ENCODE measurements around the gene DMXL1. TPM values are rescaled to one million over a fixed set of nuclear protein-coding genes. Genes with fewer than 3 reads are reported as not detected.
"Not testable (repeated sequence)": the region's sequence is repeated elsewhere in the genome, so short reads cannot be mapped to it uniquely, and the experiment has no call there.

The DMXL1 gene
- total RNA-seq, 1 donor from 2014 or later = 53.4 TPM

DNA sequence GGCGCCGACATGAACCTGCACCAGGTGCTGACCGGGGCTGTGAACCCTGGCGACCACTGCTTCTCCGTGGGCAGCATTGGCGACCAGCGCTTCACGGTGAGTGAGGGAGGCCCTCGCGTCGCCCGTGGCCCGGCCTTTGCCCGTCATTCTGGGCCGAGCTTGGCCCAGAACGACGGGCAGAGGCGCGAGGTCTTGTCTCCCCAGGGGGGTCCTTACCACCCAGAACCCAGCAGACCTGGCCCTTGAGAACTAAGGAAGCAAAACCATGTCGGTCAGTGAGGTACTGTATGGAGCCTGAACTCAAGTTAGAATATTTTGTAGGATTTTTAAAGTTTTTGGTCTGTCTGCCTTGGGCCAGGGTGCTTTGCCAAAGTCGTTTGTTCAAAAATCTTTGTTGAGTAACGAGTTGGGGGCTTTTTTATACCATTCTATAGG lies 691 bp downstream of the DMXL1 start:
- DNase-seq = no peak

DNA sequence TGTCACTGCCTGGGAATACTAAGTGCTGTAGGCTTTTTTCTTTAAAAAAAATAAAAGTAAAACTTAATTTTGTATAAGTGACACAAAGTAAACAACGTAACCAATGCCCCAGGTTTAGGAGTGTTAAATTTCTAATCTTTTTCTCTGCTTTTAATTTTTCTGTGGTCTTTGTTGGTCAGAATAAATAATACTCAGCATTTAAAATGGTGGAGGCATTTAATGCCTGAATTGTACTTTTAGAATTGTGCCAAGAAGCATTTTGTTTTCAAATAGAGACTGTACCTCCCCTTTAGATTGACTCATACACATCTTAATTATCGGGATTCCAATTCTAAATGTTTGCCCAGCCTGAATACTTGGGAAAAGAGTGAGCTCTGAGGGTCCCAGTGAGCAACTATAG lies 1.6 kb downstream of the DMXL1 start:
- no peak for DNase-seq

DNA sequence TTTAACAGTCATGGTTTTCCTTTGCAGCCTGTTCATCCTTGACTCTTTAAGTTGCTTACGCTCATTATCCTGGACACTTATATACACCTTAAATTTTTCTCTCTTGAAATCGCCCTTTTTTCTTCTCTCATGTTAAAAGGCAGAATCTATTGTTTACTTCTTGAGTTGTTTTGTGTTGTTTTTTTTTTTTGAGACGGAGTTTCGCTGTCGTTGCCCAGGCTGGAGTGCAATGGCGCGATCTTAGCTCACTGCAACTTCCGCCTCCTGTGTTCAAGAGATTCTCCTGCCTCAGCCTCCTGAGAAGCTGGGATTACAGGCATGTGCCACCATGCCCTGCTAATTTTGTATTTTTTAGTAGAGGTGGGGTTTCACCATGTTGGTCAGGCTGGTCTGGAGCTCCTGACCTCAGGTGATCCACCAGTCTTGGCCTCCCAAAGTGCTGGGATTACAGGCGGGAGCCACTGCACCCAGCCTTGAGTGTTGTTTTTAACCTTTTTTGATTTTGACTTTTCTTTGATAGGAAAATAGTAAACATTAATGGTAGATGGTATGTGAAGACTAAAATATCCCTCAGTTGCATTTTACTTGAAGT lies 3.0 kb downstream of the DMXL1 start:
- not testable (repeated sequence) for DNase-seq

DNA sequence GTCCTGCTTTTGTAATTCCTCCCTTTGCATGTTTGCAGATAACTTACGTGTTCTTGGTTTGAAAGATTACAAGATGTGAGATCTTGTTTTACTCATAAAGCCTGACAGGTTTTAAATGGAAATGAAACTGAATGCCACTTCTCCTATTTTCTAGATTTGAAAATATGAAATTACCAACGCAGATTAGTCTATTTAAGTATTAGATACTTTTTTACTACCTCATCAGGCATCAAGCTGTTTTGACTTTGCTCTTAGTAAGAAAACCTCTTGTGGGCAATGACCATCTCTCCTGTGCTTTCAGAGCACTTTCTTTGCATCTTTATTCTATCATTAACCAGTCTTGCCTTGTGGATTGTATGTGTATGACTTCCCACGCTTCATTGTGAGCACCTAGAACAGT lies 3.5 kb downstream of the DMXL1 start:
- DNase-seq = no peak

DNA sequence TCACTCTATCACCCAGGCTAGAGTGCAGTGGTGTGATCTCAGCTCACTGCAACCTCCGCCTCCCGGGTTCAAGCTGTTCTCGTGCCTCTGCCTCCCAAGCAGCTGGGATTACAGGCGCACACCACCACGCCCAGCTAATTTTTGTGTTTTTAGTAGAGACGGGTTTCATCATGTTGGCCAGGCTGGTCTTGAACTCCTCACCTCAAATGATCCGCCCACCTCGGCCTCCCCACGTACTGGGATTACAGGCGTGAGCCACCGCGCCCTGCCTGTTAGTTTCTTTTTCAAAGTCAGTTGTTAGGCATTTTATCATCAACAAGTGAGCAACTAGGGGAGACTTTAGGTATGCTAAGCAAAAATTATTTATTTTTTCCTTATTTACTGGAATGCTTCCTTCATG lies 4.4 kb downstream of the DMXL1 start:
- DNase-seq = not testable (repeated sequence)

DNA sequence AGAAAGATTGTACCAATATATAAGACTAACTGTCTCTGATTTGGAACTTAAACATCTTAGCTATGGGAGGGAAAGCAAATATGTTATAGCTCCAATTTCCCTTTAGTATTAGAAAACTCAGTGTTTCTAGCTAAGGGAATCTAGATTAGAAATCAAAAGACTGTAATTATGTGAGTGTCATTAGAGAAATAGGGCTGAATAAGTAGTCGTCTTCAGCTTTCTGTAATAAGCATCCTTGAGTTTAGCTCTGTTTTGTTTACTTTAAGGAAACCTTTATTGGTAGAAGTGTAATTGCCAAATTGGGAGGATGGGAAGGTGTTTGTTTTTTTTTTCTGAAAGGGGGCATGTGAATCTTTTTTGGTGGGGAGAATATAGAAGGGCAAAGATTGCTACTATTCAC lies 5.2 kb downstream of the DMXL1 start:
- DNase-seq = no peak

DNA sequence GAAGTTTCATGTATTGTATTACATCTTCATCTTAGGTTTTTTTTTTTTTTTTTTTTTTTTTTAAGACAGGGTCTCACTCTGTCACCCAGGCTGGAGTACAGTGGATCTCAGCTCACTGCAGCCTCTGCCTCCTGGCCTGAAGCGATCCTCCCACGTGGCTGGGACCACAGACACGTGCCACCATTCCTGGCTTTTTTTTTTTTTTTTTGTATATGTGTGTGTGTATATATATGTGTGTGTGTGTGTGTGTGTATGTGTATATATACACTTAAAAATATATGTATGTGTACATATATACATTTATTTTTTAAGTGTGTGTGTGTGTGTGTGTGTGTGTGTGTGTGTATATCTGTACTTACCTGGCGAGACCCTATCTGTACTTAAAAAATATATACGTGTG lies 6.6 kb downstream of the DMXL1 start:
- no peak for DNase-seq

DNA sequence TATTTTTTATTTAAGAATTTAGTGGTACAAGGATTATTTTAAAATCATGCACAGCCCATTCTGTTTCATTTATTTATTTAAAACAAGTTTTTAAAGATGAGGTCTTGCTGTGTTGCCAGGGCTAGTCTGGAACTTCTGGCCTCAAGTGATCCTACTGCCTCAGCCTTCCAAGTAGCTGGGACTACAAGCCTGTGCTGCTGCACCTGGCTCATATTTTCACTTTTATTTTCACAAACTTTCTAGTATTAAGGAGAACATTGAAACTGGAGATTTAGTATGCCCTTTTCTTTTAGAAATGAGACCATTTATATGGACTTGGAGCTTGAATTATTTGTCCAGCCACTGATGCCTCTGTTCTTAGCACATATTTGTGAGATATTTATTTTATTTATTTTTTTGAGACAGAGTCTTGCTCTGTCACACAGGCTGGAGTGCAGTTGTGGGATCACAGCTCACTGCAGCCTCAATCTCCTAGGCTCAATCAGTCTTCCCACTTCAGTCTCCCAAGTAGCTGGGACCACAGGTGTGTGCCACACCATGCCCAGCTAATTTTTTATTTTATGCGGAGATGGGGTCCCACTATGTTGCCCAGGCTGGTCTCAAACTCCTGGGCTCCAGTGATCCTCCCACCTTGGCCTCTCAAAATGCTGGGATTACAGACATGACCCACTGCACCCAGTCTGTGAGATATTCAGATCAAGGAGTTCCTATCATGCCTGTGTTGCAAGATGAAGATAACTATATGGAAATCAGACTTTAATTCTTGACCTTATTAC lies 7.4 kb downstream of the DMXL1 start:
- no peak for DNase-seq

DNA sequence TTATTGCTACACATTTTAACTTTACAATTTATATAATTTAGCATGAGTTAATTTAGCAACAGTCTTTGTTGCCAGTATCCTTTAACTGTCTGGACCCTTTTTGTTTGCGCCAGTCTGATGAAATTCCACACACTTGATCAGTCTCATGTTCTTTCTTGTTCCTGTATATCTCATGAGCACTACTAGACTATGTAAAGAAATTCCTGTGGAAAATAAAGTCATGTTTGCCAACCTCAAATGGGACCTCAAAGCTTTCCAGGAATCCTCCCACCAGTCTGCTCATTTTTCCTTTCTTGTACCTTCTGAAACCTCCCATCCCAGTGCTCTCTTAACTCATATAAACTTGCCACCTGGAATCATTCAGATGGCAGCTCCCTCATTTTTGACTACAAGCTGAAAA lies 8.0 kb downstream of the DMXL1 start:
- DNase-seq = no peak

DNA sequence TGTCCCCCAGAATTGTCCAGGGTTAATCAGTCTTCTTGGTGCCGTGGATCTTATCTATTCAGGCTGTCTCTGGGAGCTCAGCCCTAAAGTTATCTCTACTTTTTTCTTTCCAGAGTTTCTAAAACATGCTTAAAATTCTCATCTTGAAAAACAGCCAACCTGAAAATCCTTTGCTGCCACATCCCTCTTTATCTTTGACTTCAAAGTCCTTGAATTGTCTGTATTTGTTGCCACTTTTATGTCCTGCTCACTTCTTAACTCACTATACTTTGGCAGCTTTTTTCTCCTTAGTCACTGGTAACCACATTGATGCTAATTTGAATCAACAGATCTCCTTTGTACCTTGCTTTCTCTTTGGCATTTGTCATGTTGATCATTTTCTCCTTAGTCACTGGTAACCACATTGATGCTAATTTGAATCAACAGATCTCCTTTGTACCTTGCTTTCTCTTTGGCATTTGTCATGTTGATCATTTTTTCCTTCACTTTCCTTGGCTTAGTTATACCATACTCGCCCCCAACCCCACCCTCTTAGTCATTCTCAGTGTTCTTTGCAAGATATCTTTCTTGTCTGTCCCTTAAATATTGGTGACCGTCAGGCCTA lies 8.5 kb downstream of the DMXL1 start:
- no peak for DNase-seq

DNA sequence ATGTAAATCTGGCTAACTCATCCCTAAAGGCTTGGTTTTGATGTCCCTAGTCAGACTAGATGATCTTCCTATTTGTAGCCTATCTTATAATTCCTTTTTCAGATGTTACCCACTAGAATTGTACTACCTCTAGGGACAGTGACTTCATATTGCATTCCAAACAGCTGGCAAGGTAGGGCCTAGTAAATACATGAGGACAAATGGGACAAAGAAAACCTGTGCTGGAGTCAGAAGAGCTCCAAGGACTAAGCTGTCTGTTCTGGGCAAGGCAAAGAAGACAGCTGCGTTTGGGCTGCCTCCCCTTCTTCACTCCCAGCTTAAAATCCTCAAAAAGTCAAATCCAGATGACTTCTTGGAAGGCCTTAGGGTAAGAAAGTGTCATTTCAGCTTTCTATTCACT lies 10.0 kb downstream of the DMXL1 start:
- DNase-seq = no peak

DNA sequence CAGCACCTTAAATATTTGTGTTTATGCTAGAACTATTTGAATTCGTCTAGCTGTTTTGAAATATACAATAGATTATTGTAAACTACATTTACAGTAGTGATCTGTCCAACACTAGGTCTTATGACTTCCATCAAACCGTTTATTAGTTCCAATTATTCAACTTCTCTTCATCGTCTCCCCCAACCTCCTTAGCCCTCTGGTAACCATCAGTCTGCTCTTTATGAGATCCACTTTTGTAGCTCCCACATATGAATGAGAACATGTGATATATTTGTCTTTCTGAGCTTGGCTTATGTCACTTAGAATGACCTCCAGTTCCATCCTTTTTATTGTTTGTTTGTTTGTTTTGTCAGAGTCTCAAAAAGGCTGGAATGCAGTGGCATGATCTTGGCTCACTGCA lies 11.8 kb downstream of the DMXL1 start:
- DNase-seq = no peak

DNA sequence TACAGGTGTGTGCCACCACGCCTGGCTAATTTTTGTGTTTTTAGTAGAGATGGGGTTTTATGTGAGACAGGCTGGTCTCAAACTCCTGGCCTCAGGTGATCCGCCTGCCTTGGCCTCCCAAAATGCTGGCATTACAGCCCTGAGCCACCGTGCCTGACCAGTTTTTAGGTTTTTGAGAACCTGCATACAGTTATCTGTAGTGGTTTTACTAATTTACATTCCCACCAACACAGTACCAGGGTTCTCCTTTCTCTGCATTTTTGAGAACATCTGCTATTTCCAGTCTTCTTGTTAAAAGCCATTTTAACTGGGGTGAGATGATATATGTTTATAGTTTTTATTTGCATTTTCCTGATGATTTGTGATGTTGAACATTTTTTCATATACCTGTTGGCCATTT lies 12.8 kb downstream of the DMXL1 start:
- DNase-seq = no peak

DNA sequence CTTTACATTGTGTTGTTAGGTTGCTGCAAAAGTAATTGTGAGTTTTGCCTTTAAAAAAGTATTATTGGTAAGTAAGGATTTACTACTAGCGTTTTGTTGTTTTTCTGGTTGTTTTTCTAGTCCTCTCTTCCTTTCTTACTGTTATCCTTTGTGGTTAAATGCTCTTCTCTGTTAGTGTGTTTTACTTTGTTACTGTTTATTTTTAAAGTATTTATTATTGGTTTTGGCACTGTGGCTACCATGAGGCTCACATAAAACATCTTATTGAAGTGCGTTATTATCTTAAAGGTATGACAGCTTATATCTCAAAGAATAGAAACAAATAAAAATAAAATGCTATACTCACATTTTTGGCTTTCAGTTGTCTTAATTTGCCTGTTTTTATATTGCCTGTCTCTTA lies 17.6 kb downstream of the DMXL1 start:
- no peak for DNase-seq

DNA sequence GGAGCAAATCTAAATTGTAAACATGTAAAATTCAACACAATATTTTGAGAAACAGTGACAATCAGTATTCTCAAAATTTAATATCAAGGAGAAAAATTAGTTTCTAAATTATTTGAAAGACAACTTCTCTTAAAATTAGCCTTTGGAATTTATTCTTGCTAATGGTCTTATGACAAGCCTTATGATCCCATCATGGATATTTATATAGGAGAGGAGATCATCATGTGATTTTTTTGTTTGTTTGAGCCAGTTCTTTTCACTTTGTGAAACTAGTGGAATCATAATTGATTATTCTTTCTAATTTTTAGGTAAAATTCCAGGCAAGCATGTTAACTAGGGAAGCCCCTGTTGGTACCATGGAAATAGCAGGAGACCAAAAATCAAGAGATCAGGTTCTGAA lies 24.7 kb downstream of the DMXL1 start:
- no peak for DNase-seq

DNA sequence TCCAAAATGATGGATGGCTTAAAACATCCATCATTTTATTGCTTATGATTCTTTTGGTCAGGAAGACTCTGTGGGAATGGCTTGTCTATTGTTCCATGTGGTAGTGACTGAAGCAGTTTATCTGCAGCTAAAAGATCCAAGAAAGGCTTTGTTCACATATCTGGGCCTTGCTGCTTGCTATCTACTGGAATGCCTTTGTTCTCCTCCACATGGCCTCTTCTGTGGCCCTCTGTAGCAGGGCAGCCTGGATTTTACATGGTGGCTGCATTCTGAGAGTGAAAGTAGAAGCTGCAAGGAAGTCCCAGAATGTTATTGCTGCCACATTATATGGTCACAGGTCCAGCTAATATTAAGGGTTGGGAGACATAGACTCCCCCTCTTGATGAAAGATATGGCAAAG lies 35.1 kb downstream of the DMXL1 start:
- DNase-seq = no peak

DNA sequence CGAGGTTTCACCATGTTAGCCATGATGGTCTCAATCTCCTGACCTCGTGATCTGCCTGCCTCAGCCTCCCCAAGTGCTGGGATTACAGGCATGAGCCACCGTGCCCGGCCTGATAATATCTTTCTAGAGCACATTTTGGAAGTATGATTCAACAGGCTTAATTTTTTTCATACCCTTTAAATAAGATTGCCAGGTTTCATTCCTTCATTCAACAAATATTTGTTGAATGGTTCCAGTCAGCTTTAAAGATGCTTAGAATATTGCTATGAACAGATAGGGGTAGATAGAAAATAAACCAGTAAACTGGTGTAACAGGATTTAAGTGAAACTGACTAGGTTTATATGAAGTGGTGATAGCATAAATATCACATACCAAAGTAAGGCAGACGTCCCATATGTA lies 41.3 kb downstream of the DMXL1 start:
- no peak for DNase-seq

DNA sequence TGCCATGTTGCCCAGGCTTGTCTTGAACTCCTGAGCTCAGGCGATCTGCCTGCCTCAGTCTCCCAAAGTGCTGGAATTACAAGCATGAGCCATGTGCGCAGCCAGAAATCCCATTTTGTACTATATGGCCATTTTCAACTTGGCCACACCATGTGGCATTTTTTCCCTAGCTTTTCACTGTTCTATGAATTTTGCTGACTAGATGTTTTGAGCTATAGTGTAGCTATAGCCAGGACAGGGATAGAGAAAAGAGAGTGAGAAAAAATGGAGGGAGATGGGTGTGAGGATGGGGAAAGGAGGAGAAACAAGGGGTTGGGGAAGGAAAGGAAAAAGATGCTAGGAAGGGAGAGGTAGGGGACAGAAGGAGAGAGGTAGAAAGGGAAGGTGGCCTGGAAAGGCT lies 46.4 kb downstream of the DMXL1 start:
- no peak for DNase-seq

DNA sequence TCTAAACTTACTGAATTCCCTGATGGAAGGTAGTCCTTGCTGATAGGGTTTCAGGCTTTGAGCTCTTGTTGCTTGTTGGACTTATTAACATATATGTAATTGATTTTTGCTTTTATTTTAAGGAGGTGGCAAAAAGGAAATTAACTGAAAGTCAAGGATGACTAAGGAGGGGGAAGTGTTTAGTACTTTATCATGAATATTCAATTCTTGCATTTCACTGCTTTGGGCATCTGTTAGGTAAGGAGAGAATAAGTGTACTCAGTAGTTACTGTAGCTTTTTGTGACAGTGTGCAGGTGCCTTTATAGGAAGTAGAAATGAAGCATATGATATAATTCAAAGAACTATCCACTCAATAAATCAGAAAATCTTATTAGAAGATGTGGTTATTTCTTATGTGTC lies 47.1 kb downstream of the DMXL1 start:
- no peak for DNase-seq

DNA sequence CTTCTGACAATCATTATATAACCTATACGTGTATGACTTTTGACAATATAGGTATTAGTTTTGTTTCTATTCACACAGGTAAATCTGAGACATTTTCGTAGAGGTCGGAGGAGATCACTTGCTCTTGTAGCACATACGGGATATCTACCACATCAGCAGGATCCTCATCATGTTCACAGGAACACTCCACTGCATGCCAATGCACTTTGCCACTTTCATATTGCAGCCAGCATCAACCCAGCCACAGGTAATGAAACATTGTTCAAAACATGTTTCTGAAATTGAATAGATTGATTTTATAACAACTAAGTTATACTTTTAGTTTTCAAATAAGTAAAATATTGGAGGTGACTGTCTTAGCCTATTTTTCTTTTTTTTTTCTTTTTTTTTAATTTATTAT lies 50.0 kb downstream of the DMXL1 start:
- DNase-seq = no peak

DNA sequence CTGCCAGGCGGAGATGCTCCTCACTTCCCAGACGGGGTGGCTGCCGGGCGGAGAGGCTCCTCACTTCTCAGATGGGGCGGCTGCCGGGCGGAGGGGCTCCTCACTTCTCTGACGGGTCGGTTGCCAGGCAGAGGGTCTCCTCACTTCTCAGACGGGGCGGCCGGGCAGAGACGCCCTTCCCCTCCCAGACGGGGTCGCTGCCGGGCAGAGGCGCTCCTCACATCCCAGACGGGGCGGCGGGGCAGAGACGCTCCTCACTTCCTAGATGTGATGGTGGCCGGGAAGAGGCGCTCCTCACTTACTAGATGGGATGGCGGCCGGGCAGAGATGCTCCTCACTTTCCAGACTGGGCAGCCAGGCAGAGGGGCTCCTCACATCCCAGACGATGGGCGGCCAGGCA lies 51.6 kb downstream of the DMXL1 start:
- DNase-seq = not testable (repeated sequence)

DNA sequence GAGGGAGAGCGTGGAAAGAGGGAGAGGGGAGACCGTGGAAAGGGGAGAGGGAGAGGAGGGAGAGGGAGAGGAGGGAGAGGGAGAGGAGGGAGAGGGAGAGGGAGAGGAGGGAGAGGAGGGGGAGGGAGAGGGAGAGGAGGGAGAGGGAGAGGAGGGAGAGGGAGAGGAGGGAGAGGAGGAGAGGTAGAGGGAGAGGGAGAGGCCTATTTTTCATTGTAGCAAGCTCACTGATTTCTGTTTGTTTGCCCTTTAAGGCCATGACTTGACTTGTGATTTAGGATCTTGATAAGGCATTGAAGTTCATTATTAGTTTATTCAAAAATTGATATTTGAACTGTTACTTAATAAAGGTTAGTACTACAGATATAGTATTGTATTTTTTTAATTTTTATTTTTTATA lies 52.4 kb downstream of the DMXL1 start:
- no peak for DNase-seq

DNA sequence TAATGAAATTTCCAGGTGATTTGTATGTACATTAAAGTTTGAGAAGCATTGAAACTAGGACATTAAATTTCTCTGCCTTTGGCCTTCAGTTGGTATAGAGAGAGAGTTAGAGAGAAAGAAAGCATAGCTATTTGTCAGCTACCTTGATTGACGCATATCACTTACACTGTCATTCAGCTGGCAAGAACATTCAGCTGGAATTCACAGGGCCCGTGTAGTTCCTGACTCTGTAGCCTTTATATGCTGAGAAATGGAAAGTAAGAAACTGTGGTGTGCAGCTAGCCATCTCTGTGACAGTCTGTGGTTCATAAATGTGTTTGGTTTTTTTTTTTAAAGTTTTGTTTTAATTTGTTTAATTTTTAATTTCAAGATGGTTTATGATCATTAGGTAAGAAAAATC lies 58.9 kb downstream of the DMXL1 start:
- no peak for DNase-seq

DNA sequence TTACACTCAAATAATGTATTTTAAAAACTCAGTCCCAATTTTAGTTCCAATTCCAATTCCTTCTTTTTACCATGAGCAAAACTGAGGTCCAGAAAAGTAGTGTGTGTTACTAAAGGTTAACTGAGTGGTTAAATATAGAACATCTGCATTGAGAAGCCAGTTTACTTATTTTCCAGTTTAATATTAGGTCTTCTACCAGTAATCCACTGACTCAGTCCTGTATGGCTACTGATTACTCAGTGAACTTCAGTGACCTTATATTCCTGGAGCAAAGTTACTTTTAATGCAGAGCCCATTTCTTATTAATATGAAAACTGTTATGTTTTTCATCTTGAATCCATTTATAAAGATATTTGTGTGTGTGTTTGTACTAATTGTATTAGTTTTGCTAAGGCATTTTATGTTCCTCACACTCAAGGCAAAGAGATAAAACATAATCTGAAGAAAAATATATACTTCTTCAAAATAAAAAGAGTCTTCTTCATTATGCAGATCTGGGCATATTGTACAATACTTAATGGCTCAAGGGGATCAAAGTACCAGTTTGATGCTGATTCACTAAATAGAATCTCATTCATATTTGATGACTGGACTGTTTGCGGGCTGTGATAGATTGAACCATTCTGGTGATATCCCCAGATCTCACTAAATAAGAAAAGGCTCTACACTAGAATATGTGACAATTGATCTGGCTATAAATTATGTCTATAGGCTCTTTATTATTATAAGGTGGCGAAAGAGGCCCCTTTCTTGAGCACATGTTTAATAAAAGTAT lies 60.8 kb downstream of the DMXL1 start:
- DNase-seq = no peak
